Gastroesophageal sphincter (tissue), 4 donors: ENCODE data around the gene BABAM2. TPM values are rescaled to one million over a fixed set of nuclear protein-coding genes. Genes with fewer than 3 reads are reported as not detected.

Experiments used
- ATAC-seq: fragments of 150-250 bp; one replicate; pipeline ENCODE4 v1.9.1; 2016; ENCODE audit warnings: mild to moderate bottlenecking, moderate library complexity
- H3K27ac ChIP-seq, 4 donors: fragments of 200-600 bp; sonication (generic) in 3 of 4; 1 replicate in 3 of 4; 2 replicates in 1 of 4; pipeline ENCODE4 v1.5.1; 2016 to 2019
- H3K27me3 ChIP-seq: fragments of 200-600 bp; sonication (generic); one replicate; pipeline ENCODE4 v1.5.1; 2019
- H3K36me3 ChIP-seq, 2 donors: fragments of 200-600 bp; sonication (generic); one replicate each; pipeline ENCODE4 v1.5.1; 2019; ENCODE audit warnings: control low read depth in 1 of 2
- H3K4me1 ChIP-seq, 3 donors: fragments of 200-600 bp; sonication (generic); 1 replicate in 2 of 3; 2 replicates in 1 of 3; pipeline ENCODE4 v1.5.1; 2016 to 2019; ENCODE audit warnings: control low read depth in 2 of 3
- H3K4me3 ChIP-seq, 2 donors: fragments of 200-600 bp; sonication (generic); one replicate each; pipeline ENCODE4 v1.5.1; 2019; ENCODE audit warnings: mild to moderate bottlenecking in 1 of 2, moderate library complexity in 1 of 2
- H3K9me3 ChIP-seq, 3 donors: fragments of 200-600 bp; sonication (generic); one replicate each; pipeline ENCODE4 v1.5.1; 2017 to 2019; ENCODE audit warnings: control low read depth in 2 of 3
- EP300 ChIP-seq: sonication (generic); formaldehyde crosslinking; IDR thresholded peaks from one replicate; pipeline ENCODE4 v1.6.1; 2017; ENCODE audit warnings: antibody characterized with exemption, mild to moderate bottlenecking
- POLR2A ChIP-seq, 2 donors: fragments of 450-650 bp; IDR thresholded peaks; one replicate each; pipeline ENCODE4 v1.6.1; 2017; ENCODE audit warnings: antibody characterized with exemption in 2 of 2, mild to moderate bottlenecking in 2 of 2, moderate library complexity in 1 of 2
- POLR2AphosphoS5 ChIP-seq: sonication (generic); formaldehyde crosslinking; IDR thresholded peaks from one replicate; pipeline ENCODE4 v1.6.1; 2017; ENCODE audit warnings: antibody characterized with exemption
- WGBS, 2 donors: methylation state at CpG; one replicate each; pipeline ENCODE4 v1.1.5; 2018; ENCODE audit warnings: low coverage in 1 of 2; 5-methylcytosine and 5-hydroxymethylcytosine counted together
- total RNA-seq, 4 donors: library from RNA; depleted of rRNA; stranded (reverse); fragments of >200 nt; gene quantifications; one replicate each; pipeline ENCODE4 v1.1.0, GENCODE V29; 2016
- TF ChIP-seq, protein P1 (sequence below), 4 experiments: fragments of 200-600 bp in 2 of 4; fragments of 450-650 bp in 2 of 4; sonication (generic) in 1 of 4; IDR thresholded peaks; one replicate each; pipeline ENCODE4 v1.5.1; 2017 to 2019; ENCODE audit warnings: antibody characterized with exemption in 4 of 4, mild to moderate bottlenecking in 2 of 4, moderate library complexity in 2 of 4

BABAM2 gene
- total RNA-seq, 4 donors from 2014 or later = 28.5 to 43.6 (median 37.4) TPM

DNA sequence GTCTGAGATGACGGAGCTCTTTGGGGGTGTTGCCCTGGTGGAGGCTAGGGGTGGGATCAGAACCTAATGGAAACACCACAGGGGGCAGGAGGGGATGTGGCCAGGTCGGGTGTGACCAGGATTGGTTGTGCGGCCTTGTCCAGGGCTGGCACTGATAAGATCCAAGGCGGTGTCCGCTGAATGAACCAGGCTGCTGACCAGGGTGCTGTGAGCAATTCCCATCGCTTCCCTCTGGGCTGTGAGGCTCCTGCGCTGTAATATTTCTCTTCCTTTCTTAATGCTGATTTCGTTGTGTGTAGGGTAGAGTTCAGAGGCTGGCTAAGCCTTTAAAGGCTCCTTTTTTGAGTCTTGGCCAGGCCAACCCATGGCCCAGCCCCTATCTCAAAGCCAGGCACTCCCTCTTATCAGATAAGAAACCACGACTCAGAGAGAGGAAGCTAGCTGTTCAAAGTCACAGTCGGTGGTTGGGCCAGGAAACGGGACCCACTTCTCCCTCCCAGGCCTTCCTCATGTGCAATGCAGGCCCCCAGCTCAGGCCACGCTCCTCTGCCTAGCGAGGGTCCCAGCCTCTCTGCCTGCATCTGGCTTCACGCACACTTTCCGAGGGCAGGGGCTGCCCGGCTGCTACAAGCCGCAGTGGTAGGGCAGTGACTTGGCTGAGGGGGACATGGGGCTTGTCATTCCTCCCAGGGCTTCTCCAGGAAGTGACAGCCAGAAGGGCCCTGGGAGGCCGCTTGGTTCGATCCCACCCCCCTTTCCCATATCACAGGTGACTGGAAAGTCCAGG lies 476.2 kb downstream of the BABAM2 start:
- Histone ChIP-seq H3K4me3 (no peak overlapping the region), H3K9me3 (no peaks in the 10 kb centered on the region), H3K27me3 (no peaks in the 10 kb centered on the region), H3K36me3 (no peaks in the 10 kb centered on the region), H3K4me1 (no peaks in the 10 kb centered on the region), H3K27ac (no peak overlapping the region)
- ATAC-seq = peak; percentile 45
- no peak for TF ChIP-seq EP300
- TF ChIP-seq POLR2A (IDR thresholded peaks at IDR 0.05) = no peak
- no peak for TF ChIP-seq POLR2AphosphoS5
- TF ChIP-seq, protein P1, sequence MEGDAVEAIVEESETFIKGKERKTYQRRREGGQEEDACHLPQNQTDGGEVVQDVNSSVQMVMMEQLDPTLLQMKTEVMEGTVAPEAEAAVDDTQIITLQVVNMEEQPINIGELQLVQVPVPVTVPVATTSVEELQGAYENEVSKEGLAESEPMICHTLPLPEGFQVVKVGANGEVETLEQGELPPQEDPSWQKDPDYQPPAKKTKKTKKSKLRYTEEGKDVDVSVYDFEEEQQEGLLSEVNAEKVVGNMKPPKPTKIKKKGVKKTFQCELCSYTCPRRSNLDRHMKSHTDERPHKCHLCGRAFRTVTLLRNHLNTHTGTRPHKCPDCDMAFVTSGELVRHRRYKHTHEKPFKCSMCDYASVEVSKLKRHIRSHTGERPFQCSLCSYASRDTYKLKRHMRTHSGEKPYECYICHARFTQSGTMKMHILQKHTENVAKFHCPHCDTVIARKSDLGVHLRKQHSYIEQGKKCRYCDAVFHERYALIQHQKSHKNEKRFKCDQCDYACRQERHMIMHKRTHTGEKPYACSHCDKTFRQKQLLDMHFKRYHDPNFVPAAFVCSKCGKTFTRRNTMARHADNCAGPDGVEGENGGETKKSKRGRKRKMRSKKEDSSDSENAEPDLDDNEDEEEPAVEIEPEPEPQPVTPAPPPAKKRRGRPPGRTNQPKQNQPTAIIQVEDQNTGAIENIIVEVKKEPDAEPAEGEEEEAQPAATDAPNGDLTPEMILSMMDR (IDR thresholded peaks at IDR 0.05) = no peak
- 73 to 75% methylated on average over 3 to 15 of the region's 19 CpGs for WGBS, 2 donors

DNA sequence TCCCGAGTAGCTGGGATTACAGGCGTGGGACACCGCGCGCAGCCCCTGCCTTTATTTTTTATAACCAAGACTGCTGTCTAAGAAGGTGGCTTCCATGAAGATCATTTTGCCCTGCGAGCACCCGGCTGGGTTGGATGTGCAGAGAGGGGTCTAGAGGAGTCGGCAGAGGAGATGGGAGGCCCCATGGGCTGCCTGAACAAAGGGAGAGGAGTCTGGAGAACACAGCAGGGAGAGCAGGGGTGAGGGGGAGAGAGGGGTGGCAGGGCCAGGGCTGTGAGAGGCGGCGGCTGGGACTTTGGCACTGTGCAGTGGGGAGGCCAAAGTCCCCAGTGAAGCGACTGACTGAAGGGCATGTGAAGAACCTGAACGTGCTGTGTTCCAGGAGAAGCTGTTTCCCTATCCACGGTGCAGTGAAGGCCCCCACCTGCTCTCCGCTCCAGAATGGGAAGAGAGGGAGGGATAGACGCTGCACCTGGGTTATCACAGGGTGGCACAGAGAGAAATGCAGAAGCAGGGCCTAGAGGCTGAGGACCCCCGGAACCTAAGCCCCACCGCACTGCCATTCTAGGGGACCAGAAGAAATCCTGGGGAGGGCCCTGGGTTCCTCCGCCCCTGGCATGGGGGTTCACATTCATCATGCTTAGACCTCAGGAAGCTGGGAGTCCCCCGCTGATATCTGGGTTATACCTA lies 477.3 kb downstream of the BABAM2 start:
- Histone ChIP-seq H3K9me3 (no peaks in the 10 kb centered on the region), H3K27ac (no peak overlapping the region), H3K27me3 (no peaks in the 10 kb centered on the region), H3K36me3 (no peaks in the 10 kb centered on the region), H3K4me3 (no peak overlapping the region), H3K4me1 (no peaks in the 10 kb centered on the region)
- TF ChIP-seq POLR2A (IDR thresholded peaks at IDR 0.05) (no peak), EP300 (no peak), POLR2AphosphoS5 (no peak)
- TF ChIP-seq, protein P1 (IDR thresholded peaks at IDR 0.05) = no peak
- no peak for ATAC-seq
- WGBS, 2 donors = 31 to 78% methylated on average over 2 to 12 of the region's 19 CpGs

DNA sequence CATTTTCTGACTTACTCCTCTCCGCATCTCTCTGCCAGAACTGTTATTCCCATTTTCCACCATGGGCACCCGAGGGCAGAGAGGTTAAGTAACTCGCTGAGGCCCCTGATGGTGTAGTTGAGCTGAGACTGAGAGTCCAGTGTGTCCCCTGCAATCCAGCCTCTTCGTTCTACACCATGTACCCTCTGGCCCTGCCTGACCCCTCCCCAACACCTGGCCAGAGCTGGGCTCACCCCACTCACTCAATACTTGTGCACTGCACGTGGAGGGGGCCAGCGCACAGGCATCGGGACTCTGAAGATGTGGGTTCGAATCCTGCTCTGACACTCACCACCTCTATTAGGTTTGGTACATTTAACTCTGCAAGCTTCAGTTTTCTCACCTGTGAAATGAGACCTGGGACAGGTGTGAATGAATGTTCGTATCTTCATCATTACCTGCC lies 477.8 kb downstream of the BABAM2 start:
- ATAC-seq = no peak
- TF ChIP-seq POLR2A (IDR thresholded peaks at IDR 0.05) (no peak), EP300 (no peak), POLR2AphosphoS5 (no peak)
- TF ChIP-seq, protein P1 (IDR thresholded peaks at IDR 0.05) = no peak
- 100% methylated on average over 1 to 2 of the region's 9 CpGs for WGBS, 2 donors
- H3K4me3 ChIP-seq = no peak overlapping the region
- no peaks in the 10 kb centered on the region for H3K4me1 ChIP-seq
- H3K36me3 ChIP-seq = no peaks in the 10 kb centered on the region
- H3K27me3 ChIP-seq = no peaks in the 10 kb centered on the region
- no peaks in the 10 kb centered on the region for H3K9me3 ChIP-seq
- no peak overlapping the region for H3K27ac ChIP-seq

DNA sequence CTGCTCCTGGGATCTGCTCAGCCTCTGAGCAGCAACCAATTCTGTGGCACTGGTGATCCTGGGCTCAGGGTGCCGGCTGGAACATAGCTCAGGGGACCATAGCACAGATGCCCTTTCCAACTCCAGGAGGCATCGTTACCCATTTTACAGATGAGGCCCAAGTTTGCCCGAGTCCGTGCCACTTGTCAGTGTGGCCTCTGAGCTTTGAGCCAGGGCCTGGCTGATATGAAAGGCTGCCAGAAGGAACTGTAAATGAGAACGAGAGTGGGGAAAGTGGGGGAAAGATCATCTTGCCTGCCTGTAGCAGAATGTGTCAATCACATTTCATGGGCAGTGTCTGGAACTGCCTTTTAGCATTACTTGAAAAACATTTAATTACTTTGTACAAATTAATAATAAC lies 478.8 kb downstream of the BABAM2 start:
- Histone ChIP-seq H3K9me3 (no peaks in the 10 kb centered on the region), H3K4me3 (no peak overlapping the region), H3K36me3 (no peaks in the 10 kb centered on the region), H3K27ac (no peak overlapping the region), H3K27me3 (no peaks in the 10 kb centered on the region), H3K4me1 (no peaks in the 10 kb centered on the region)
- no peak for ATAC-seq
- WGBS, 2 donors = 43 to 71% methylated on average over 1 to 2 of the region's 5 CpGs
- TF ChIP-seq POLR2AphosphoS5 (no peak), EP300 (no peak), POLR2A (IDR thresholded peaks at IDR 0.05) (no peak)
- TF ChIP-seq, protein P1 (IDR thresholded peaks at IDR 0.05) = no peak
